IMR-90 (cell line): ENCODE results near the gene CDH22. TPM values are rescaled to one million over a fixed set of nuclear protein-coding genes. Genes with fewer than 3 reads are reported as not detected.

ENCODE experiments used
- ATAC-seq: fragments of 200-7000 bp; cut with Tn5 transposase; 2 replicates; pipeline ENCODE4 v1.9.1; 2020; ENCODE audit warnings: low read depth, mild to moderate bottlenecking, moderate library complexity
- BruUV-seq: library from RNA; stranded (reverse); fragments of 400-500 nt; replicated peaks from 2 replicates; lab custom pipeline; 2021; lab: Mats Ljungman, UMichigan
- CTCF ChIA-PET: fragments of 300-600 bp; formaldehyde crosslinking; extraction: SDS; loops from one replicate; lab custom pipeline; 2021; ENCODE audit warnings: antibody characterized with exemption; lab: Yijun Ruan, JAX
- POLR2A ChIA-PET: fragments of 300-600 bp; sonication (Branson Sonifier 250); formaldehyde crosslinking; loops from one replicate; lab custom pipeline; 2022; ENCODE audit warnings: antibody characterized with exemption; ENCODE audit not compliant: unreplicated experiment; lab: Charles Lee
- DNase-seq: peaks from one replicate; pipeline ENCODE4 v3.0.0; 2013
- H2AFZ ChIP-seq: replicated peaks from 2 replicates; pipeline ENCODE3; 2013; ENCODE audit warnings: low read length, mild to moderate bottlenecking; ENCODE audit not compliant: poor library complexity
- H2AK5ac ChIP-seq: 2 replicates; pipeline ENCODE4 v1.6.1; 2013; ENCODE audit warnings: low read depth, low read length, inconsistent platforms
- H2AK9ac ChIP-seq: replicated peaks from 2 replicates; pipeline ENCODE3; 2013; ENCODE audit warnings: mild to moderate bottlenecking, low read depth, low read length, moderate library complexity; ENCODE audit not compliant: poor library complexity
- H2BK120ac ChIP-seq: 2 replicates; pipeline ENCODE4 v1.6.1; 2013; ENCODE audit warnings: low read depth, low read length, inconsistent platforms
- H2BK15ac ChIP-seq: 3 replicates; pipeline ENCODE4 v1.6.1; 2013; ENCODE audit warnings: low read depth, low read length, inconsistent platforms
- H2BK20ac ChIP-seq: 2 replicates; pipeline ENCODE4 v1.6.1; 2013; ENCODE audit warnings: low read depth, mild to moderate bottlenecking, inconsistent platforms, low read length, moderate library complexity
- H2BK5ac ChIP-seq: 2 replicates; pipeline ENCODE4 v1.6.1; 2013; ENCODE audit warnings: mild to moderate bottlenecking, low read depth, low read length, inconsistent platforms; ENCODE audit not compliant: poor library complexity, severe bottlenecking
- H3K14ac ChIP-seq: replicated peaks from 2 replicates; pipeline ENCODE4 v1.6.1; 2013; ENCODE audit warnings: low read depth, low read length, inconsistent platforms
- H3K18ac ChIP-seq: 2 replicates; pipeline ENCODE4 v1.6.1; 2013; ENCODE audit warnings: low read depth, low read length, control low read depth
- H3K23ac ChIP-seq: 2 replicates; pipeline ENCODE4 v1.6.1; 2013; ENCODE audit warnings: low read depth, low read length, inconsistent platforms
- H3K27ac ChIP-seq: 2 replicates; pipeline ENCODE4 v1.5.1; 2013; ENCODE audit warnings: mild to moderate bottlenecking, control low read depth, low read length; ENCODE audit not compliant: insufficient read depth
- H3K27me3 ChIP-seq: 2 replicates; pipeline ENCODE4 v1.6.1; 2013; ENCODE audit warnings: low read length; ENCODE audit not compliant: control insufficient read depth, insufficient read depth
- H3K36me3 ChIP-seq: 2 replicates; pipeline ENCODE4 v1.6.1; 2013; ENCODE audit warnings: low read length, mixed read lengths; ENCODE audit not compliant: control insufficient read depth, insufficient read depth
- H3K4ac ChIP-seq: 2 replicates; pipeline ENCODE4 v1.6.1; 2013; ENCODE audit warnings: low read depth, low read length, inconsistent platforms
- H3K4me1 ChIP-seq: 2 replicates; pipeline ENCODE4 v1.6.1; 2013; ENCODE audit warnings: low read length, mixed read lengths; ENCODE audit not compliant: control insufficient read depth, insufficient read depth
- H3K4me2 ChIP-seq: 2 replicates; pipeline ENCODE4 v1.6.1; 2013; ENCODE audit warnings: low read depth, mild to moderate bottlenecking, control low read depth, low read length, moderate library complexity
- H3K4me3 ChIP-seq: 2 replicates; pipeline ENCODE4 v1.5.1; 2013; ENCODE audit warnings: low read depth, mild to moderate bottlenecking, control low read depth, low read length, moderate library complexity; ENCODE audit not compliant: insufficient read depth
- H3K56ac ChIP-seq: 2 replicates; pipeline ENCODE4 v1.6.1; 2013; ENCODE audit warnings: low read length, inconsistent platforms; ENCODE audit not compliant: insufficient read depth; ENCODE audit errors: extremely low read depth
- H3K79me1 ChIP-seq, 2 experiments: 2 replicates each; pipeline ENCODE4 v1.6.1; 2013; ENCODE audit warnings: low read length in 2 of 2, inconsistent platforms in 1 of 2, low read depth in 1 of 2
- H3K9ac ChIP-seq: 2 replicates; pipeline ENCODE4 v1.6.1; 2013; ENCODE audit warnings: low read depth, low read length, control low read depth
- H3K9me1 ChIP-seq: 2 replicates; pipeline ENCODE4 v1.6.1; 2013; ENCODE audit warnings: low read length, inconsistent platforms; ENCODE audit not compliant: insufficient read depth
- H3K9me3 ChIP-seq: 2 replicates; pipeline ENCODE4 v1.6.1; 2013; ENCODE audit warnings: low read length; ENCODE audit not compliant: control insufficient read depth, insufficient read depth
- H4K20me1 ChIP-seq: 2 replicates; pipeline ENCODE4 v1.6.1; 2013; ENCODE audit warnings: low read length, inconsistent platforms; ENCODE audit not compliant: insufficient read depth
- H4K5ac ChIP-seq: 2 replicates; pipeline ENCODE4 v1.6.1; 2013; ENCODE audit warnings: mild to moderate bottlenecking, low read depth, low read length, control low read depth
- H4K8ac ChIP-seq, 2 experiments: 2 replicates each; pipeline ENCODE4 v1.6.1; 2013; ENCODE audit warnings: low read depth in 2 of 2, low read length in 2 of 2, control low read depth in 1 of 2, inconsistent platforms in 1 of 2
- H4K91ac ChIP-seq: 2 replicates; pipeline ENCODE4 v1.6.1; 2013; ENCODE audit warnings: low read depth, low read length, inconsistent platforms; ENCODE audit not compliant: insufficient read depth
- BHLHE40 ChIP-seq: fragments of 150-350 bp; IDR thresholded peaks from 2 replicates; pipeline ENCODE4 v1.6.1; 2016; ENCODE audit warnings: mild to moderate bottlenecking, low read depth, low read length
- CHD1 ChIP-seq: IDR thresholded peaks from 2 replicates; pipeline ENCODE4 v1.6.1; 2012; ENCODE audit warnings: low read depth, low read length, improper control_type of control experiment
- CTCF ChIP-seq: conservative IDR thresholded peaks from 2 replicates; pipeline ENCODE4 v1.5.1; 2012; ENCODE audit warnings: mild to moderate bottlenecking, low read depth, low read length, improper control_type of control experiment
- ELK1 ChIP-seq: fragments of 150-350 bp; IDR thresholded peaks from 2 replicates; pipeline ENCODE4 v1.6.1; 2016; ENCODE audit warnings: low read depth, mild to moderate bottlenecking, low read length, moderate library complexity, borderline replicate concordance
- FOS ChIP-seq: fragments of 150-350 bp; IDR thresholded peaks from 2 replicates; pipeline ENCODE4 v1.6.1; 2016; ENCODE audit warnings: low read depth, low read length
- MAFK ChIP-seq: IDR thresholded peaks from 2 replicates; pipeline ENCODE4 v1.6.1; 2012; ENCODE audit warnings: low read depth, low read length, improper control_type of control experiment
- MAZ ChIP-seq: IDR thresholded peaks from 2 replicates; pipeline ENCODE4 v1.6.1; 2012; ENCODE audit warnings: low read depth, mild to moderate bottlenecking, low read length, improper control_type of control experiment, moderate library complexity, borderline replicate concordance
- MXI1 ChIP-seq: IDR thresholded peaks from 2 replicates; pipeline ENCODE4 v1.6.1; 2012; ENCODE audit warnings: low read depth, mild to moderate bottlenecking, low read length, moderate library complexity, borderline replicate concordance
- NFE2L2 ChIP-seq: fragments of 150-350 bp; IDR thresholded peaks from 2 replicates; pipeline ENCODE4 v1.6.1; 2016; ENCODE audit warnings: low read depth, mild to moderate bottlenecking, low read length
- POLR2A ChIP-seq: IDR thresholded peaks from 2 replicates; pipeline ENCODE4 v1.6.1; 2012; ENCODE audit warnings: mild to moderate bottlenecking, low read depth, low read length
- RAD21 ChIP-seq: IDR thresholded peaks from 2 replicates; pipeline ENCODE4 v1.6.1; 2012; ENCODE audit warnings: low read length, improper control_type of control experiment
- RCOR1 ChIP-seq: IDR thresholded peaks from 2 replicates; pipeline ENCODE4 v1.6.1; 2012; ENCODE audit warnings: mild to moderate bottlenecking, low read length, improper control_type of control experiment; ENCODE audit not compliant: insufficient replicate concordance
- RFX5 ChIP-seq: IDR thresholded peaks from 2 replicates; pipeline ENCODE4 v1.8.0; 2012; ENCODE audit warnings: low read depth, mild to moderate bottlenecking, low read length, moderate library complexity
- SMC3 ChIP-seq: fragments of 150-350 bp; IDR thresholded peaks from 2 replicates; pipeline ENCODE4 v1.6.1; 2016; ENCODE audit warnings: low read depth, mild to moderate bottlenecking, antibody characterized with exemption, low read length, moderate library complexity
- USF2 ChIP-seq: fragments of 150-350 bp; IDR thresholded peaks from 2 replicates; pipeline ENCODE4 v1.6.1; 2017; ENCODE audit warnings: mild to moderate bottlenecking, antibody characterized with exemption, low read length, low read depth
- WGBS, 2 experiments: methylation state at CpG; one replicate each; pipeline versions ENCODE4 v1.1.5 to v1.1.7; 2013; ENCODE audit warnings: missing lambda C conversion rate in 2 of 2; ENCODE audit not compliant: insufficient read length in 1 of 2; ENCODE audit errors: extremely low coverage in 2 of 2; 5-methylcytosine and 5-hydroxymethylcytosine counted together
- dilution Hi-C: fragments of 300-500 bp; cut with HindIII; formaldehyde crosslinking; loops from one replicate; pipeline ENCODE4 v1.14.3; 2018; ENCODE audit warnings: low sequenced_read_pairs; ENCODE audit not compliant: unreplicated experiment
- in situ Hi-C: fragments of 300-500 bp; cut with MboI; formaldehyde crosslinking; loops from 3 replicates; pipeline ENCODE4 v1.14.3; 2019; ENCODE audit warnings: low sequenced_read_pairs, inconsistent platforms, mixed read lengths
- intact Hi-C: fragments of 100-400 bp; cut with micrococcal nuclease; formaldehyde crosslinking; loops from 2 replicates; pipeline ENCODE4 v1.10.0; 2022
- polyA plus RNA-seq, 3 experiments: library from polyadenylated mRNA; depleted of rRNA; stranded (reverse); fragments of >200 nt; gene quantifications; 2 replicates each; pipeline ENCODE4 v1.2.3, GENCODE V29; 2012; ENCODE audit warnings: low replicate concordance in 1 of 3
- total RNA-seq: library from RNA; depleted of rRNA; stranded (reverse); fragments of >200 nt; gene quantifications from 2 replicates; pipeline ENCODE4 v1.2.3, GENCODE V29; 2012

The CDH22 gene
- total and polyA plus RNA-seq, 2 of the 4 experiments (the other 2 are of a cell fraction), result not detected

- no TSS peak for BruUV-seq
- 63% methylated on average over 1 of the region's 2 CpGs; no CpG with 5 or more reads in 1 of the 2 experiments for WGBS, 2 experiments
- POLR2A ChIA-PET, result no interaction called here
- no peaks in the 10 kb centered on the region for H4K20me1 ChIP-seq
- no peaks in the 10 kb centered on the region for H3K36me3 ChIP-seq
- no peak overlapping the region for H4K8ac ChIP-seq
- H3K4me3 ChIP-seq, result no peak overlapping the region
- no peak overlapping the region for H3K27ac ChIP-seq
- H2BK20ac ChIP-seq, result no peak overlapping the region
- no peak overlapping the region for H2BK5ac ChIP-seq
- no peak overlapping the region for H4K91ac ChIP-seq
- H3K14ac ChIP-seq, result no peak overlapping the region
- CTCF ChIA-PET, result interaction anchor here (0.7 kb wide), 1 partner anchor 15 kb away, joined by 3 read pairs; no protein-coding TSS in a partner anchor
- H4K5ac ChIP-seq, result no peak overlapping the region
- H3K4me2 ChIP-seq, result no peak overlapping the region
- dilution Hi-C loops, result no loop called here
- no peaks in the 10 kb centered on the region for H3K4me1 ChIP-seq
- H2BK120ac ChIP-seq, result no peak overlapping the region
- H3K27me3 ChIP-seq, result peaks cover 21% of the 10 kb centered on the region
- no peaks in the 10 kb centered on the region for H3K9me1 ChIP-seq
- H3K9ac ChIP-seq, result no peak overlapping the region
- no peak for ATAC-seq
- no peak overlapping the region for H3K56ac ChIP-seq
- H2AK5ac ChIP-seq, result no peak overlapping the region
- in situ Hi-C loops, result no loop called here
- H3K79me1 ChIP-seq, result no peaks in the 10 kb centered on the region
- H2BK15ac ChIP-seq, result no peak overlapping the region
- H3K4ac ChIP-seq, result no peak overlapping the region
- TF ChIP-seq MAZ (no peak), CHD1 (no peak), SMC3 (no peak), NFE2L2 (no peak), RFX5 (no peak), BHLHE40 (no peak), FOS (no peak), MXI1 (no peak), RAD21 (no peak), MAFK (no peak), POLR2A (no peak), CTCF (no peak), USF2 (no peak), ELK1 (no peak), RCOR1 (no peak)
- no peak overlapping the region for H3K18ac ChIP-seq
- no peak for DNase-seq
- H3K23ac ChIP-seq, result no peak overlapping the region
- intact Hi-C loops, result no loop called here
- no peaks in the 10 kb centered on the region for H3K9me3 ChIP-seq
- H2AFZ ChIP-seq, result peak overlapping the region; percentile 23
- H2AK9ac ChIP-seq, result no peak overlapping the region
These were observed 153.5 kb downstream of the CDH22 start for GRCh38 chr20:46154796-46155195.
